HepG2 (cell line): ENCODE data around the gene TMEM269. TPM values are rescaled to one million over a fixed set of nuclear protein-coding genes. Genes with fewer than 3 reads are reported as not detected.

Source experiments
- ATAC-seq: fragments of 200-7000 bp; cut with Tn5 transposase; 3 replicates; pipeline ENCODE4 v1.9.1; 2020; ENCODE audit warnings: mild to moderate bottlenecking, moderate library complexity
- BruUV-seq: library from RNA; stranded (reverse); fragments of 400-500 nt; replicated peaks from 2 replicates; lab custom pipeline; 2021; lab: Mats Ljungman, UMichigan
- CTCF ChIA-PET: fragments of 300-600 bp; formaldehyde crosslinking; extraction: SDS; loops from one replicate; lab custom pipeline; 2021; ENCODE audit warnings: low total read pairs, inconsistent platforms, low intra/inter-chr PET ratio; lab: Yijun Ruan, JAX
- POLR2A ChIA-PET: fragments of 350-600 bp; sonication (Branson Sonifier 250); formaldehyde crosslinking; loops from one replicate; lab custom pipeline; 2020; ENCODE audit warnings: antibody characterized with exemption, inconsistent platforms; lab: Yijun Ruan, JAX
- DNase-seq: peaks from one replicate; pipeline ENCODE4 v3.0.0-alpha.2; 2015; ENCODE audit warnings: low spot score
- FAIRE-seq: peaks from 3 replicates; lab custom pipeline; 2011; peaks lifted over from hg19 to GRCh38; lab: Jason Lieb, UNC
- H2AFZ ChIP-seq: one replicate; pipeline ENCODE4 v1.6.1; 2011; ENCODE audit warnings: low read length, inconsistent platforms
- H3K27ac ChIP-seq: fragments of 300-600 bp; 3 replicates; pipeline ENCODE4 v1.8.0; 2011; ENCODE audit warnings: mixed run types, mild to moderate bottlenecking, mixed read lengths, low read length, inconsistent platforms; ENCODE audit not compliant: insufficient read depth; ENCODE audit errors: extremely low read length
- H3K27me3 ChIP-seq, 2 experiments: fragments of 200-600 bp in 1 of 2; 2 replicates in 1 of 2; 3 replicates in 1 of 2; pipeline versions ENCODE4 v1.6.0 to v1.8.0; 2011; ENCODE audit warnings: low read length in 2 of 2, mild to moderate bottlenecking in 2 of 2, moderate library complexity in 2 of 2, inconsistent platforms in 1 of 2; ENCODE audit not compliant: insufficient read depth in 2 of 2, control insufficient read depth in 1 of 2
- H3K36me3 ChIP-seq, 2 experiments: fragments of 200-600 bp in 1 of 2; replicated peaks in 1 of 2; 2 replicates in 1 of 2; 3 replicates in 1 of 2; pipeline versions ENCODE4 v1.5.1 to v1.8.0; 2011; ENCODE audit warnings: low read length in 2 of 2, inconsistent platforms in 1 of 2; ENCODE audit not compliant: insufficient read depth in 2 of 2, control insufficient read depth in 1 of 2
- H3K4me1 ChIP-seq: 2 replicates; pipeline ENCODE4 v1.5.1; 2012; ENCODE audit warnings: low read length, inconsistent platforms; ENCODE audit not compliant: insufficient read depth
- H3K4me2 ChIP-seq: 2 replicates; pipeline ENCODE4 v1.6.0; 2011; ENCODE audit warnings: low read depth, low read length, inconsistent platforms
- H3K4me3 ChIP-seq, 3 experiments: fragments of 200-600 bp in 1 of 3; sonication (generic), shearing (Covaris generic) in 1 of 3; replicated peaks in 1 of 3; 2 replicates each; pipeline ENCODE4 v1.5.1; 2011 to 2016; ENCODE audit warnings: low read length in 3 of 3, inconsistent platforms in 2 of 3, low read depth in 2 of 3, mild to moderate bottlenecking in 2 of 3, control low read depth in 1 of 3, mixed read lengths in 1 of 3; ENCODE audit not compliant: insufficient read depth in 1 of 3
- H3K79me2 ChIP-seq: one replicate; pipeline ENCODE4 v1.6.1; 2011; ENCODE audit warnings: low read length, inconsistent platforms; ENCODE audit not compliant: insufficient read depth
- H3K9ac ChIP-seq: 2 replicates; pipeline ENCODE4 v1.6.0; 2011; ENCODE audit warnings: mild to moderate bottlenecking, low read depth, low read length, inconsistent platforms; ENCODE audit not compliant: insufficient read depth
- H3K9me3 ChIP-seq: 2 replicates; pipeline ENCODE4 v1.5.1; 2012; ENCODE audit warnings: mild to moderate bottlenecking, low read length
- H4K20me1 ChIP-seq: 2 replicates; pipeline ENCODE4 v1.6.0; 2011; ENCODE audit warnings: inconsistent platforms, mild to moderate bottlenecking, low read length, moderate library complexity; ENCODE audit not compliant: insufficient read depth
- CENPBD1 ChIP-seq: sonication (generic); formaldehyde crosslinking; IDR thresholded peaks from 2 replicates; pipeline ENCODE4 v1.8.0; 2022; ENCODE audit warnings: missing genetic modification reagents, low read depth, mild to moderate bottlenecking, borderline replicate concordance
- HNRNPLL ChIP-seq: fragments of 200-400 bp; formaldehyde crosslinking; IDR thresholded peaks from 2 replicates; pipeline ENCODE4 v1.6.1; 2017; ENCODE audit warnings: mild to moderate bottlenecking, low read depth, low read length; ENCODE audit not compliant: poor library complexity, severe bottlenecking
- HOXD1 ChIP-seq: sonication (generic); formaldehyde crosslinking; IDR thresholded peaks from 2 replicates; pipeline ENCODE4 v1.5.0; 2020; ENCODE audit warnings: missing genetic modification reagents
- NFKB2 ChIP-seq: sonication (generic); formaldehyde crosslinking; IDR thresholded peaks from 2 replicates; pipeline ENCODE4 v1.4.0; 2020; ENCODE audit warnings: missing genetic modification reagents, borderline replicate concordance
- NR0B2 ChIP-seq: sonication (generic); formaldehyde crosslinking; IDR thresholded peaks from 2 replicates; pipeline ENCODE4 v1.4.0; 2020; ENCODE audit warnings: mild to moderate bottlenecking, missing genetic modification reagents
- PLSCR1 ChIP-seq: sonication (generic); formaldehyde crosslinking; IDR thresholded peaks from 2 replicates; pipeline ENCODE4 v1.5.0; 2020; ENCODE audit warnings: missing genetic modification reagents, mild to moderate bottlenecking, borderline replicate concordance
- POGZ ChIP-seq: sonication (generic); formaldehyde crosslinking; IDR thresholded peaks from 2 replicates; pipeline ENCODE4 v1.4.0; 2020; ENCODE audit warnings: mild to moderate bottlenecking, missing genetic modification reagents
- REST ChIP-seq, 2 experiments: IDR thresholded peaks; 2 replicates each; pipeline ENCODE4 v1.6.1; 2011 to 2012; ENCODE audit warnings: low read length in 2 of 2, borderline replicate concordance in 1 of 2, low read depth in 1 of 2, mild to moderate bottlenecking in 1 of 2, moderate library complexity in 1 of 2
- TAF15 ChIP-seq: fragments of 200-400 bp; formaldehyde crosslinking; IDR thresholded peaks from one replicate; pipeline ENCODE4 v1.6.1; 2018; ENCODE audit warnings: mild to moderate bottlenecking, low read depth, low read length; ENCODE audit not compliant: poor library complexity, severe bottlenecking
- TCF7 ChIP-seq: sonication (generic); IDR thresholded peaks from 2 replicates; pipeline ENCODE4 v1.6.1; 2016; ENCODE audit warnings: antibody characterized with exemption, low read depth
- YEATS2 ChIP-seq: sonication (generic); formaldehyde crosslinking; IDR thresholded peaks from 2 replicates; pipeline ENCODE4 v1.4.0; 2020; ENCODE audit warnings: missing genetic modification reagents, borderline replicate concordance
- ZFP62 ChIP-seq: sonication (generic); formaldehyde crosslinking; IDR thresholded peaks from 2 replicates; pipeline ENCODE4 v1.4.0; 2020; ENCODE audit warnings: missing genetic modification reagents
- ZNF12 ChIP-seq: sonication (generic); formaldehyde crosslinking; IDR thresholded peaks from 2 replicates; pipeline ENCODE4 v1.5.0; 2020; ENCODE audit warnings: missing genetic modification reagents
- ZNF383 ChIP-seq: sonication (generic); formaldehyde crosslinking; IDR thresholded peaks from 2 replicates; pipeline ENCODE4 v1.4.0; 2020; ENCODE audit warnings: missing genetic modification reagents, mild to moderate bottlenecking, borderline replicate concordance
- ZNF615 ChIP-seq: sonication (generic); formaldehyde crosslinking; IDR thresholded peaks from 2 replicates; pipeline ENCODE4 v1.5.0; 2020; ENCODE audit warnings: mild to moderate bottlenecking, missing genetic modification reagents, borderline replicate concordance
- ZNF792 ChIP-seq: IDR thresholded peaks from 2 replicates; pipeline ENCODE4 v1.6.1; 2016
- ZSCAN21 ChIP-seq: sonication (generic); formaldehyde crosslinking; IDR thresholded peaks from 2 replicates; pipeline ENCODE4 v1.8.0; 2022; ENCODE audit warnings: mild to moderate bottlenecking, missing genetic modification reagents, moderate library complexity, borderline replicate concordance
- WGBS: methylation state at CpG from one replicate; pipeline ENCODE4 v1.1.6; 2017; ENCODE audit warnings: low lambda C conversion rate; 5-methylcytosine and 5-hydroxymethylcytosine counted together
- in situ Hi-C: cut with HindIII; loops from 2 replicates; pipeline ENCODE4 v1.10.0; 2017; ENCODE audit warnings: low pct_unique_long_range_greater_than_20kb; ENCODE audit not compliant: extremely low pct_ligation_motif_present
- intact Hi-C: fragments of 100-400 bp; cut with micrococcal nuclease; formaldehyde crosslinking; loops from one replicate; pipeline ENCODE4 v1.10.0; 2022; ENCODE audit not compliant: unreplicated experiment
- polyA plus RNA-seq, 8 experiments: library from polyadenylated mRNA; depleted of rRNA in 3 of 8; stranded (reverse) in 7 of 8; unstranded in 1 of 8; fragments of >200 nt; fragmentation: Illumina TruSeq in 4 of 8; extraction: Trizol in 4 of 8; gene quantifications; 2 replicates each; pipeline versions ENCODE4 v1.2.1 to v1.2.3, GENCODE V29; 2011 to 2016; ENCODE audit warnings: low read depth in 4 of 8, missing spikeins in 1 of 8, mixed read lengths in 1 of 8; ENCODE audit not compliant: insufficient read depth in 1 of 8
- total RNA-seq, 5 experiments: library from RNA; depleted of rRNA; stranded (reverse); fragments of >200 nt; fragmentation: Illumina TruSeq; extraction: Trizol; gene quantifications; 2 replicates each; pipeline ENCODE4 v1.2.3, GENCODE V29; 2016; ENCODE audit warnings: low read depth in 1 of 5

The TMEM269 gene
- total and polyA plus RNA-seq, 2 of the 13 experiments (the other 11 are each of a cell fraction or from before 2014, with no cell fraction given), result 0.15 to 0.21 TPM

- Histone ChIP-seq H3K27ac (no peak overlapping the region), H3K4me2 (no peak overlapping the region), H2AFZ (no peak overlapping the region), H3K27me3 (no peaks in the 10 kb centered on the region), H3K4me1 (peaks cover 19% of the 10 kb centered on the region), H4K20me1 (no peaks in the 10 kb centered on the region), H3K36me3 (peaks cover 42 to 85% of the 10 kb centered on the region in 2 experiments), H3K9me3 (no peaks in the 10 kb centered on the region), H3K9ac (no peak overlapping the region), H3K4me3 (no peak overlapping the region), H3K79me2 (no peaks in the 10 kb centered on the region)
- POLR2A ChIA-PET, result interaction anchor here (1.1 kb wide), 1 partner anchor 15 kb away, joined by 5 read pairs; the partner anchor contains the start of genes C1orf50 and P3H1
- no peak for TF ChIP-seq HOXD1
- no peak for TF ChIP-seq POGZ (CRISPR knock-in tag)
- no peak for TF ChIP-seq PLSCR1 (CRISPR knock-in tag)
- TF ChIP-seq ZSCAN21 (CRISPR knock-in tag), result no peak
- TF ChIP-seq NFKB2 (CRISPR knock-in tag), result no peak
- no peak for TF ChIP-seq TAF15
- no peak for TF ChIP-seq ZNF792
- no peak for TF ChIP-seq ZFP62 (CRISPR knock-in tag)
- no peak for TF ChIP-seq ZNF383 (CRISPR knock-in tag)
- TF ChIP-seq TCF7, result no peak
- TF ChIP-seq HNRNPLL, result no peak
- no peak for TF ChIP-seq ZNF12
- no peak for TF ChIP-seq ZNF615 (CRISPR knock-in tag)
- no peak for TF ChIP-seq REST (IDR thresholded peaks at IDR 0.05; ENCODE audit: borderline replicate concordance in 1 of 2, low read depth in 1 of 2, low read length in 2 of 2)
- TF ChIP-seq NR0B2, result no peak
- no peak for TF ChIP-seq CENPBD1 (CRISPR knock-in tag)
- no peak for TF ChIP-seq YEATS2 (CRISPR knock-in tag)
- CTCF ChIA-PET, result no interaction called here
- FAIRE-seq (no peak), ATAC-seq (no peak), DNase-seq (no peak)
- in situ Hi-C loops, result no loop called here
- 100% methylated on average over 6 of the region's 6 CpGs for WGBS
- intact Hi-C loops, result no loop called here
- BruUV-seq, result no TSS peak
Measured at GRCh38 chr1:42752284-42752683, 32.5 kb upstream of the TMEM269 start.
